Measurements from ENCODE around the gene DOCK11.
"Not testable (repeated sequence)": the region's sequence is repeated elsewhere in the genome, so short reads cannot be mapped to it uniquely, and the experiment has no call there.

DOCK11 gene

DNA sequence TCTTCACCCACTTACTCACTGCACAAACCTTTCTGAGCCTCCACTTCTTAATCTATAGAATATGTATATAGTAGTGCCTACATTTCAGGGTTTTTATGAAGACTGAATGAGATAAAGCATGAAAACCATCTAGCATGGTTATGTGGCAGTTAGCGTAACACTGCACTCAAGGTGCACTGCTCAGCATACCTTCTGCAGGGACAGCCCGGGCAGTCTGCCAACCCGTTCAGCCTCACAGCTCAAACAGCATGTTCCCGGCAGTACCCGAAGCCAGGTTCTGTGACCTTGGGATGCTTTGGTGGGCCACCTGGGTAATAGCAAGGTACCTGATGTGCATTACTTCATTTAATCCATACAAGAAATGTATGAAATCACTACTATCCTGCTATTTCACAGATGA lies 81.4 kb downstream of the DOCK11 start:
- DNase-seq = peak; percentile 11

DNA sequence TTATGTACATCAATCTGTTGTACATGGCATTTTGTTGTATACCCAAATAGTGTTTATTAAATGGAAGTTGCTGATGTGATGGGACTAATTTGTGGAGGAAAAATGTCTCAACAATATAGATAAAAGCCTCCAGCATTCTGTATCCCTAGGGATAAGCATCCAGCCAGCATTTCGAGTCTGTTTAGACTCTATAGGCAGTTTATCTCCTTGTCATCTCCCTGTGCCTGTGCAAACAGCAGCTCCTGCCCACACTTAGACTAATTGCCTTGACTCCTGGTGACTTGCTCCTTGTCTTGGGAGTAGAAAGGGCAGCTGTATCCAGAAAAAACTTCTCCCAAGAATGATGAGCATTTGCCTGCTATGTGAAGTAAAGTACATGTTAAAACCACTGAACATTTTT lies 83.8 kb downstream of the DOCK11 start:
- no peak for DNase-seq

DNA sequence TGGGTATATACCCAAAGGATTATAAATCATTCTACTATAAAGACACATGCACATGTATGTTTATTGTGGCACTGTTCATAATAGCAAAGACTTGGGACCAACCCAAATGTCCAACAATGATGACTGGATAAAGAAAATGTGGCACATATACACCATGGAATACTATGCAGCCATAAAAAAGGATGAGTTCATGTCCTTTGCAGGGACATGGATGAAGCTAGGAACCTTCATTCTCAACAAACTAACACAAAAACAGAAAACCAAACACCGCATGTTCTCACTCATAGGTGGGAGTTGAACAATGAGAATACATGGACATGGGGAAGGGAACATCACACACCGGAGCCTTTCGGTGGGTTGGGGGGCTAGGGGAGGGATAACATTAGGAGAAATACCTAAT lies 87.3 kb downstream of the DOCK11 start:
- not testable (repeated sequence) for DNase-seq

DNA sequence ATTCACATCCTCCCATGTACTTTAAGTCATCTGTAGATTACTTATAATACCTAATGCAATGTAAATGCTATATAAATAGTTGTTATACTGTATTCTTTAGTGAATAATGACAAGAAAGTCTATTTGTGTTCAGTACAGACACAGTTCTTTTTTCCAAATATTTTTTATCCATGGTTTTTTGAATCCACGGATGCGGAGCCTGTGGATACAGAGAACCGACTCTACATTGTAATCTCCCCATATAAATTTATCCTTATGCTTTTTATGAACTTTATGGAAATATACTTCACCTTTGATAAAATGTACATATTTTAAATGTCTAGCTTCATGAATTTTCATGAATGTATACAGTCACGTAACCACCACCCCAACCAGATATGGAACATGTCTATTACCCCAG lies 88.2 kb downstream of the DOCK11 start:
- no peak for DNase-seq

DNA sequence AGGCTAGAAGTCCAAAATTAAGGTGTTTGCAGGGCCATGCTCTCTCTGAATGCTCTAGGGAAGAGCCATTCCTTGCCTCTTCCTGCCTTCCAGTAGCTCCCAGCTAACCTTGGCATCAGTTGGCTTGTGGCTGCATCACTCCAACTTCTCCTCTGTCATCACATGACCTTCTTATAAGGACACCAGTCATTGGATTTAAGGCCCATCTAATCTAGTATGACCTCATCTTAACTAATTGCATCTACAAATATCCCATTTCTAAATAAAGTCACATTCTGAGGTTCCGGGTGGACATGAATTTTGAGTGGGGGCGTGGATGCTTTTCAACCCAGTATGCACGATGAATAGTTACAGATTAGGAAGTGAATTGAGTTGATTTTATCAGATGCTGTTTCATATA lies 89.7 kb downstream of the DOCK11 start:
- DNase-seq = no peak

DNA sequence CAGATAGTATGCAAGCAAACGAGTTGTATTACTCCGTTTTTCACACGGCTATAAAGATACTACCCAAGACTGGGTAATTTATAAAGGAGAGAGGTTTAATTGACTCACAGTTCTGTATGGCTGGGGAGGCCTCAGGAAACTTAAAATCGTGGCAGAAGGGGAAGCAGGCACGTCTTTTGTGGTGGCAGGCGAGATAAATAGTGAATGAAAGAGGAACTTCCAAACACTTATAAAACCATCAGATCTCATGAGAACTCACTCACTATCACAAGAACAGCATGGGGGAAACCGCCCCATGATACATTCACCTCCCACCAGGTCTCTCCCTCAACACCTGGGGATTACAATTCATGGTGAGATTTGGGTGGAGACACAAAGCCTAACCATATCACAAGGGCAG lies 90.6 kb downstream of the DOCK11 start:
- not testable (repeated sequence) for DNase-seq

DNA sequence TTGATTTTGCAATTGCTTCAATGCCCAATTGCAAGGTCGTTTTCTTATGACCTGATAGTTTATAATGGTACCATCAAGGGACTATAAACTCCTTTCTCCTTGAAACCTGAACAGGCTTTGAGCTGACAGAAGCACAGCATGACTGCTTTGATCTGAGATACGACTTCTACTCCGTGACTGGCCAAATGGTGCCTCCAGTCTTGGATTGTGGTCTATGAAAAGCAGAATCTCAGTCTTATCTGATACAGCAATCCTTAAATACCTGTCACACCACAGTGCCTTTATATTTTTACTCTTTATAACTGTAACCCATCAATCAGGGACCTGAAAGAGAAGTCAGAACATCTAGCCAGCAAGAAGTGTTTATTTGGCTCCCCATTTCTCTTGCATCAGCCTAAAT lies 93.1 kb downstream of the DOCK11 start:
- DNase-seq = no peak

DNA sequence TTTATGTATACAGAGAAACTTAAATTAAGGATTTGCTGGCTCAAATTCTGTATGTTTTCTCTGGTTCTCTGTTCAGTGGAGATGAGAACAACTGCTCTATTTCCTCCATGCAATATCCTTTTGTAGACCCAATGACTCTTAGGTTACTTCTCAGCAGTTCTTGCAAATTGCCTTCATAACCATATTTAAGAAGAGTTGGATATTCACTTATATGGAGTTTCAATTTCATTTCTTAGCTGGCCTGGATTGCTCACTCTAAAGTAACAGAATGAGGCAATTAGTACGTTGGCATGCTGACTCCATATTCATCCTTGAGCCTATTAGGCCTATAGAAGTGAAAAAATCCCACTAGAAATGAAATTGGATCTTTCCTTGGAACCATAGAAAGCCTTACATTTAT lies 93.6 kb downstream of the DOCK11 start:
- no peak for DNase-seq

DNA sequence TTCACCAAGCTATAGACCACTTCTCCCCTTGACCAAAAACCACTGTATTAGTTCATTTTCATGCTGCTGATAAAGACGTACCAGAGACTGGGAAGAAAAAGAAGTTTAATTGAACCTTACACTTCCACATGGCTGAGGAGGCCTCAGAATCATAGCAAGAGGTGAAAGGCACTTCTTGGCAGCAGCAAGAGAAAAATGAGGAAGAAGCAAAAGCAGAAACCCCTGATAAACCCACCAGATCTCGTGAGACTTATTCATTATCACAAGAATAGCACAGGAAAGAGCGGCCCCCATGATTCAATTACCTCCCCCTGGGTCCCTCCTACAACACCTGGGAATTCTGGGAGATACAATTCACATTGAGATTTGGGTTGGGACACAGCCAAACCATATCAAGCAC lies 97.8 kb downstream of the DOCK11 start:
- no peak for DNase-seq

DNA sequence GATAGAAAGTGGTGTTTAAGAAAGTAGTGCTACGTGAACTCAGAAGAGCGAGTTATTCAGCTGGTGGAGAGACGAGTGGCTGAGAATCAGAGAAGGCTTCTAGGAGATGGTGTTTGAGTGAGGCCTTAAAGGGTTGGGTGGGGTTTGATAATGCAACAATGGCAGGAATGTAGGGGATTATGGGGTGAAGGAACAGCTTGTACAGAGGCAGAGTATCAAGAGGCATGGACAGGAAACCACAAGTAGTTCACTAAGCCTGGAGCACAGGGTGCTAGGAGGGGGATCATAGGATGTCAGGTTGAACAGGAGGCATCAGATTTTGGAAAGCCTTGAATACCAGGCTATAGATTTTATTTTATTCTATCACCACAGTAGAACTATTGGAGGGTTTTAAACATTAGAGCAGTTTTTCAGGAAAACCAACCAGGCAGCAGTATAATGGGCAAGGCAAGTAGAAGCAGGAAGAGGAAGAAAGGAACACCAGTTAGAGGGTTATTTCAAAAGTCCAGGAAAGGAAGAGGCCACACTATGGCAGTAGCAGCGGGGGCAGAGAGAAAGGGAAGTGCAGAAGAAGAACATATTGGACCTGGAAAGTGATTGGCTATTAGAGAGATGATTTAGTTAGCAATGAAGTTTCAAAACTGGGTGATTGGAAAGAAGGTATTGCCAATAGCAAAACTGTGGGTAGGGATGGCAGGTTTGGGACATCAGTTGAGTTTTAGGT lies 99.2 kb downstream of the DOCK11 start:
- no peak for DNase-seq

DNA sequence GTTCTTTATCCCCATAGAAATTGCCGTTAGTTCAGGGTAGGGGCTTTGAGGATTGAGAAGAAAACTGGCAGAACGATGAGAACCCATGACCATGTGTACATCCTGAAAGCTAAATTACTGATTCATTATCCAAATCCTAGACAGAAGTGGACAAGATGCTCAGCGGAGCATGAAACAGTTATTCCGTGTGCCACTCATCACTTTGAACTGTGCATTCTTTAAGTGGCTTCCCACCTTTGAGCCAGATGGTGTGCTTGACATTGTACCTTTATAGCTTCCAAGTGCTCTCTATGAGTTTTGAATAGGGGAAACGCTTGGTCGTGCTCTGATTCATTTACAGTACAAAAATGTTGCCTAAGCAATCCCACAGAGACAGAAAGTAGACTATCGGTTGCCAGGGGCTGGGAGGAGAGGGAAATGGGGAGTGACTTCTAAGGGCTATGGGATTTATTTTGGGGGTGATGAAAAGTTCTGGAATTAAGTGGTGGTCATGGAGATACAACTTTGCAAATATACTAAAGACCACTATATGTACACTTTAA lies 100.0 kb downstream of the DOCK11 start:
- DNase-seq = peak; percentile 9

DNA sequence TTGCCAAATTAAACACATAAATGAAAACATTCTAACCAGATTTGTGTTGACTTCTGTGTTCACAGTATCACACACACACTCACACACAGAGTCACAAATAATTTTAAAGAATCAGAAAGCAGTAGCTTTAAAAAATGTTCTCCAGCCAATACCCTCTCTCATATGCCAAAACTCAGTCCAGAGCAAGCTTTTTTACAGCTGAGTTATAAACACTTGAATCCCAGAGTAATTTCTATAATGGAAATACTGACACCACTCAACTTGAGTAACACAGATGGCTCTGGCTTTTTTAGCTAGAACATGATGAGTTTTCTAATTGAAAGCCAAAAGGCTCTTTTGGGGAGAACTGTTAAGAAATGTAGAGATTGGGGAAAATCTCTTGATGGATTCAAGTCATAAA lies 100.8 kb downstream of the DOCK11 start:
- DNase-seq = no peak

DNA sequence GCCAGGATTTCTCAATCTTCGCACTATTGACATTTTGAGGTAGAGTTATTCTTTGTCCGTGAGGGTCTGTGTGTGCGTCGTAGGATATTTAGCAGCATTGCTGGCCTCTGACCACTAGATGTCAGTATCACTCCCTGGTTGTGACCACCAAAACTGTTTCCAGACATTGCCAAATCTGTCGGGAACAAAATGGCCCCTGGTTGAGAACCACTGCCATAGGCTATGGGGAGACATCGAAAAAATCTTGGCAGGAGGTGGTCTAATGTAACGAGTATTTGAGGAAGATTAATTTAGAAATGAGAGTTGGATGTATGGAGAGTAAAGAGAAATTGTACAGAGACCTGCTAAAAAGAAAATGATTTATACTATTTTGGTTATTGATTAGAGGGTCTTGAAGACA lies 108.4 kb downstream of the DOCK11 start:
- peak; percentile 22 for DNase-seq

DNA sequence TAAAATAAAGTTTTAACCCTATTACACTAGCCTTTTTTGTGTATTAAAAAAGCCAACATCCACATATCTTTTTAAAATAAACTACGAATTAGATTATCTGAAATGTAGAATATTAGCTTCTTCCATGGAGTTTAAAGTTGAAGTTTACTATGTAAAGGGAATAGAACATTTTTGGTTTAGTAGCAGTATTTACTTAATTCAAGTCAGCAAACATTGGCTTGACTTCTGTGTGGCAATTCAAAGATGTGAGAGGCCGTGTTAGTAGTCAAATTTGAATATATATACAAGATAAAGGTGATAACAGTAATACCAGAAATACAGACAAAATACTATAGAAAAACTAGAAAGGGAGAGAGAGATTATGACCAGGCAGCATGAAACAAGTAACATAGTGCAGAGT lies 116.7 kb downstream of the DOCK11 start:
- DNase-seq = no peak

DNA sequence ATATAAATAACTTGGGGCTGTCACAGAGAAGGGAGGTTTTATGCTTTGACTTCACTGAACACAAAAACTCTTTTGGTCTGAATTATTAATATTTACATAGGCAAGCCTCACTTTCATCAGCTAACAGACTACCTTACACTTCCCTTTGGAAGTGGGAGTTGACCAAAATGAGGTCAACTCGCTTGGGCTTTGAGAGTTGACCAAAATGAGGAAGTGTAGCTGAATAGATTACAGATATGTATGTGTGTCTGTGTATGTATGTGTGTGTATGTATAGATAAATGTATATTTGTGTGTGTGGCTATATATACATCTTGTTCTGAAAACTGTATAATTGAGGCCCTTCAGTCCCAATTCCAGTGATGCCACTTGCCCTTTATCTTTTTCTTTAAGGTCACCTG lies 118.5 kb downstream of the DOCK11 start:
- no peak for DNase-seq

DNA sequence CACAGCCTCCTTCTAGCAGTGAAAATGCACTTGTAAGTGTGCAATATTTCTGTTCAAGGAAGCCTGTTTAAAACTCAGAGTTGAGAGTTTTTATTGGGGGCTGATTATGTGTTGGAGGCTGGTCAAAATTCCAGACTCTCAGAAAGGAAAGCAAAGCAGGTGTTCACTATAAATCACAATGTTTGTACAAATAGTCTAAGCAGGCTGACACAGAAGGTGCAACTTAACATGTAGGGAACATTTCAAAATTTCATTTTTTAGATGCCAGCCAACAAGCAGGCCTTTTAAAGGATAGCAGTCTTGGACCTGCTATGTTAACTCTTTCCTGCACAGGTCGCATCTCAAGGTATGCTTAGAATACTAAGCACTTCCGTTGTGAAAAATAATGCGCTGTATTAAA lies 119.5 kb downstream of the DOCK11 start:
- DNase-seq = no peak

DNA sequence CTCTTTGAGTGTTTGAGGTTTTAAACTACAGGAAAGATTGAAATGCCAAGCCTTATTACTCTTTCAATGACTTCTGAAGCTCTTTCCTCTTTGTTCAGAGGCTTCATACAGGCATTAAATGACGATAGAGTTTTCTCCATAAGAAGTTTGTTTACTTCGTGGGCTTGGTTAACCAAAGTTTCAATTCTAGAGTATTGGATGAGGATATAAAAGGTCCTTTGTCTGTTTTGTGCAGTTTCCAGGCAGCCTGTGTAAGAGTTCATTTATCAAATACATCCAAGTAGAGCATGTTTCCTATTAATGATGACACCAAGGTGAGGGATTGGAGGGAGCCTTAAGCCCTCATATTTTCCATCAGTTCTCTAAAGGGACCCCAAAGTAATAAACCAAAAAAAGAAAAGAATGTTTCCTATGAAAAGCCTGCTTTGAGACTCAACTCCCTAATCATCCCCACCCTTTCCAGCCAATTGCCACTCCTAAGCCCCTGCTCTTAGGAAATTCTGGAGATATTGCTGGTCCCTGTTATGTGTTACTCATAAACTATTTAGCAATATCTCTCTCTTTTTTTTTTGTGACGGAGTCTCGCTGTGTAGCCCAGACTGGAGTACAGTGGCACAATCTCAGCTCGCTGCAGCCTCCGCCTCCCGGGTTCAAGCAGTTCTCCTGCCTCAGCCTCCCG lies 125.6 kb downstream of the DOCK11 start:
- no peak for DNase-seq

DNA sequence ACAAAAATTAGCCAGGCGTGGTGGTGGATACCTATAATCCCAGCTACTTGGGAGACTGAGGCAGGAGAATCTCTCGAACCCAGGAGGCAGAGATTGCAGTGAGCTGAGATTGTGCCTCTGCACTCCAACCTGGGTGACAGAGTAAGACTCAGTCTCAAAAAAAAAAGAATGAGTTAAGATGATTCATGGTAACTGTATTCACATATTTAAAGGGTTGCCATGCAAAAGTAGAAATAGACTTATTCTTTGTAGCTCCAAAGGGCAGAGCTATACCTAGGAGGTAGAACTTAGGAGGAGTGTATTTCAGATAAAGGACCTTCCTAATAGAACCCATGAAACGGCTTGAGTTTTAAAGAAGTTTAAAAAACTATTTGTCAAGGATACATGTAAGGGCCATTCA lies 127.4 kb downstream of the DOCK11 start:
- DNase-seq = no peak

DNA sequence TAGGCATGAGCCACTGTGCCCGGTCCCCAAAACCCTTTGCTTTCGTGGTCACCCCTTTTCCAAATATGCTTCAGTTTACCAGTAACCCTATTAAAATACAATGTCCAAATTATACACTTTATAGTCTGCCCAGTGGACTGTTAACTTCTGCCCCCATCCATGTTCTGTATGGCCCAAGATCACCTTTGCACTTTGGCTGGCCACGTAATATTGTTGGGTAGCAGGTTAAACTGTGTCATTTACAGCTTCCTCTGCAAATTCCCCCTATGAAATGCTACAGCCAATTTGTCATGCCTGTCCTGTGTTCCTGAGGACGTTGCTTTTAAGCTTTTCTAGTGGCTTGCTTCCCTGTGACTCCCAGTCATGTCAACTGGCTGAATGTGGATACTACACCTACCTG lies 130.7 kb downstream of the DOCK11 start:
- DNase-seq = no peak

DNA sequence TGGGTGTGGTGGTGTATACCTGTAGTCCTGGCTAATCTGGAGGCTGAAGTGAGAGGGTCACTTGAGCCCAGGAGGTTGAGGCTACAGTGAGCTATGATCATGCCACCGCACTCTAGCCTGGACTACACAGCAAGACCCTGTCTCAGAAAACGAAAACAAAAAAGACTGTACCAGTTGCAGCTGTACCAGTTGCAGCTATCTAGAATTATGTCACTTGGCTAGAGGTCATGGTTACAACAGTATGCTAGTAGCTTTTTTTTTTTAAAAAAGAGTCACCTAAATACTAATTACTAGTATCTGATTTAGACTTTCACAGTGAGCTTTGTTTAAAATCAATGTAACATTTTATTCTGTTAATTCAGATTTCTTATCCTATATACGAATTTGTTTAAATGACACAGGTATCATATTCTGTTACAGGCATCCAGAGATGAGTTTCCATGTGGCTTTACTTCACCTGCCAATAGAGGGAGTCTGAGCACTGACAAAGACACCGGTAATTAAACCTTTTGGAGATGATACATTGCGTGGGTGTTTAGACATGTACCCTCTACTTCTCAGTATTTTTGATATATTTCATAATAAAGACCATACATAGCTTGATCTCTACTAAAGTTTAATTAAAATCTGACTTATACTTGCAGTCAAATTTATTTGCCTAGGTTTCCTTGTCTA lies 131.6 kb downstream of the DOCK11 start:
- no peak for DNase-seq

DNA sequence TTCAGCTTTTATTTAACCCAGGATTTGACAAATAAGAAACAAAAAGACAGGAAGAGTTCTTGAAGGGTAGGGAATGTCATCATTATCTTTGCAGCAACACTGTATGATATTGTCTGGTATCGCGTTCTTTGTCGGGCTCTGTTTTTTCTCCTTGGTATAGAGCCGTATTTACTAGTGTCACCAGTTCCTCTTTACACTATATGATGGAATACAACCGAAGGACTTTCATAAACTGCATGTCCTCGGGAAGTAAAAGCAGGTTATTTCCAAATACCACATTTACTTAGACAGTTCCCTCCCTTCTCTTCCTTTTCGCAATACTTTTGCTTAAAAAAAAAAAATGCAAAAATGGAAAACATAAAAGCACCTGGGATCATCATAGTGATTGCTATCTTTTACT lies 135.2 kb downstream of the DOCK11 start:
- DNase-seq = no peak

DNA sequence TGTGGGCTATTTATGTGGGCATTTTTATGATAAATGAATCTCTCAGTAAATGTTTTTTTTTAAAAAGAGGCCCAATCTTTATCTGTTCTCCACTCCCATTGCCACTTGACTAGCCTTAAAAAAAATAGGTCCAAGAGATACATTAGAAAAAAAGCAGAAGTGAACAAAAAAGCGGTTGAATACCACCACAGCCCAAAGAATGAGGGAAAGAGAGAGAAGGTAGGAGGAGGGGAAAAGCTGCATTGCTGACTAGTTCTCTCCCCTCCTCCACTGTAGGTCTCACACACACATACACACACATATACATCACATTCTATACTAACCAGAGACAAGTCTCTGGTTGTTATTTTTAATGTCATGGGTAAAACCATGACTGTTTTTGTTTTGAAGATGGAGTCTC lies 136.0 kb downstream of the DOCK11 start:
- DNase-seq = no peak

DNA sequence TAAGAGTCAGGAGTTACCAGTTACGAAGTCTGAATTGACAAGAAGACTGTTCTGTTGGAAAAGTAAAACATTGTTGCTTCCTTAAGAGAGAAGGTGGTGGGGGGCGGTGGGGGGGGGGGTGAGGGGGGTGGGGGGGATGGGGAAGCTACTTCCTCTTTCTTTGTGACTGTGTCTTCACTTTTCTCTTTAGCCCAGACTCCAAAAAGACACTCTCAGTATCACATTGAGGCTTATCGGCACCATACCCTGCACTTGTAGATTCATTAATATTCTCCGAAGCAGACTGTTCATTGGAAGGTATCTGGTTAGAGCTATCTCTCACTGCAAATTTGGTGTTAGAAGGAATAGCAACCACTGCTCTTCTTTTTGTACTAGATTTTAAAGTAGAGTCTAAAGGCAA lies 137.2 kb downstream of the DOCK11 start:
- DNase-seq = no peak

DNA sequence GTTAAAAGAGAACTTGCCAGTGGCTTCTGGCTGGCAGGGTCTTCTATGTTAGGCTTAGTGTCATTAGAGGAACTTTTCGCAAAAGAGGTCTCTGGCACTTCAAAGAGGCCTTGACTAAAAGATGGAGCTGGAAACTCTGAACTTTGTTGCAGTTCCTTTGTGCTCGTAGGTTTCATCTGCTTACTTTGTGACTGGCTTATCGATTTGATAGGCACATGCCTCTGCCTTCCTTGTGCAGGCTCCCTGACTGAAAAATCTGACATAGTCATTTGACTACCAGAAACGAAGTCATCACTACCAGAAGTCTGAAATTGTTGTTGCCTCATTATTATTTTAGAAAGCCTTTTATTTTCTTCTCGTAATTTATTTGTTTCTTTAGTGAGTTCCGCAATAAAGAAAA lies 137.9 kb downstream of the DOCK11 start:
- no peak for DNase-seq

All from NCI-H2171 treated with DMSO at 0.1 percent for 48 hours (cell line).